Parathyroid adenoma (tissue), 2 donors: ENCODE measurements around the gene SMIM28.

ENCODE experiments used
- H2AFZ ChIP-seq: fragments of 300-600 bp; sonication (generic); one replicate; pipeline ENCODE4 v1.7.0; 2017; ENCODE audit warnings: antibody characterized with exemption, mild to moderate bottlenecking
- H3K27ac ChIP-seq: fragments of 300-600 bp; sonication (generic); one replicate; pipeline ENCODE4 v1.7.0; 2017
- H3K27me3 ChIP-seq: fragments of 300-600 bp; sonication (generic); one replicate; pipeline ENCODE4 v1.7.0; 2017; ENCODE audit warnings: low read length; ENCODE audit not compliant: control insufficient read depth, insufficient read depth
- H3K36me3 ChIP-seq: fragments of 300-600 bp; sonication (generic); one replicate; pipeline ENCODE4 v1.7.0; 2017; ENCODE audit warnings: low read length; ENCODE audit not compliant: control insufficient read depth, insufficient read depth
- H3K4me1 ChIP-seq: fragments of 300-600 bp; sonication (generic); one replicate; pipeline ENCODE4 v1.7.0; 2017; ENCODE audit warnings: control low read depth
- H3K4me2 ChIP-seq: fragments of 300-600 bp; sonication (generic); one replicate; pipeline ENCODE4 v1.7.0; 2017; ENCODE audit warnings: low read length
- H3K4me3 ChIP-seq: fragments of 300-600 bp; sonication (generic); one replicate; pipeline ENCODE4 v1.7.0; 2017; ENCODE audit warnings: low read depth, low read length
- H3K79me2 ChIP-seq: fragments of 300-600 bp; sonication (generic); one replicate; pipeline ENCODE4 v1.7.0; 2017; ENCODE audit warnings: control low read depth
- H3K9ac ChIP-seq: fragments of 300-600 bp; sonication (generic); one replicate; pipeline ENCODE4 v1.7.0; 2017; ENCODE audit warnings: mild to moderate bottlenecking
- H3K9me3 ChIP-seq: fragments of 300-600 bp; sonication (generic); one replicate; pipeline ENCODE4 v1.7.0; 2017; ENCODE audit warnings: low read length; ENCODE audit not compliant: control insufficient read depth
- CTCF ChIP-seq: fragments of 300-600 bp; sonication (generic); IDR thresholded peaks from one replicate; pipeline ENCODE4 v1.7.0; 2017; ENCODE audit warnings: antibody characterized with exemption, mild to moderate bottlenecking
- donor health status: primary hyperparathyroidism.

The SMIM28 gene

GRCh38 chr6:138377844-138378243, at the start of gene SMIM28:
Gene SMIM28 (plus strand): TSS chr6:138377905. CDS start chr6:138378073, 168 bp downstream.
- Histone ChIP-seq H3K9me3 (no peaks in the 10 kb centered on the region), H3K79me2 (no peaks in the 10 kb centered on the region), H3K27me3 (no peaks in the 10 kb centered on the region), H3K4me3 (no peak within 1 kb of the TSS), H3K4me2 (peak within 1 kb of the TSS; percentile 36), H3K4me1 (peaks cover 17% of the 10 kb centered on the region), H3K36me3 (no peaks in the 10 kb centered on the region), H2AFZ (peak within 1 kb of the TSS; percentile 44), H3K9ac (no peak within 1 kb of the TSS), H3K27ac (peak within 1 kb of the TSS; percentile 69)
- TF ChIP-seq CTCF = no peak

- Histone ChIP-seq H3K79me2 (no peaks in the 10 kb centered on the region), H3K4me2 (no peak overlapping the region), H3K27me3 (no peaks in the 10 kb centered on the region), H3K4me3 (no peak overlapping the region), H3K9ac (no peak overlapping the region), H2AFZ (no peak overlapping the region), H3K36me3 (no peaks in the 10 kb centered on the region), H3K4me1 (no peaks in the 10 kb centered on the region), H3K9me3 (no peaks in the 10 kb centered on the region), H3K27ac (no peak overlapping the region)
- TF ChIP-seq CTCF = no peak
Measured at GRCh38 chr6:138328210-138328609, 49.5 kb upstream of the SMIM28 start.

GRCh38 chr6:138330763-138331162, 46.9 kb upstream of the SMIM28 start:
- no peak overlapping the region for H3K4me2 ChIP-seq
- H3K9ac ChIP-seq = no peak overlapping the region
- H3K79me2 ChIP-seq = no peaks in the 10 kb centered on the region
- no peaks in the 10 kb centered on the region for H3K9me3 ChIP-seq
- TF ChIP-seq CTCF = no peak
- no peaks in the 10 kb centered on the region for H3K27me3 ChIP-seq
- H3K4me3 ChIP-seq = no peak overlapping the region
- no peak overlapping the region for H3K27ac ChIP-seq
- H2AFZ ChIP-seq = no peak overlapping the region
- no peaks in the 10 kb centered on the region for H3K36me3 ChIP-seq
- no peaks in the 10 kb centered on the region for H3K4me1 ChIP-seq

- Histone ChIP-seq H3K4me2 (no peak overlapping the region), H3K36me3 (no peaks in the 10 kb centered on the region), H3K27ac (no peak overlapping the region)
Measured at GRCh38 chr6:138331444-138331843, 46.3 kb upstream of the SMIM28 start.

More at GRCh38 chr6:138331444-138331843, 46.3 kb upstream of the SMIM28 start:
- H3K4me3 ChIP-seq = no peak overlapping the region
- no peak overlapping the region for H3K9ac ChIP-seq
- H3K27me3 ChIP-seq = no peaks in the 10 kb centered on the region
- H3K9me3 ChIP-seq = no peaks in the 10 kb centered on the region
- TF ChIP-seq CTCF = no peak
- no peaks in the 10 kb centered on the region for H3K4me1 ChIP-seq
- no peak overlapping the region for H2AFZ ChIP-seq
- H3K79me2 ChIP-seq = no peaks in the 10 kb centered on the region
